Activated CD4-positive, alpha-beta T cell treated with anti-CD3 and anti-CD28 coated beads for 36 hours (primary cell): ENCODE results near the gene PPP1CC. TPM values are rescaled to one million over a fixed set of nuclear protein-coding genes. Genes with fewer than 3 reads are reported as not detected.
"Not testable (repeated sequence)": the region's sequence is repeated elsewhere in the genome, so short reads cannot be mapped to it uniquely, and the experiment has no call there.

Experiments used
- ATAC-seq: fragments of 200-7000 bp; cut with Tn5 transposase; one replicate; pipeline ENCODE4 v1.10.0; 2021; ENCODE audit warnings: mild to moderate bottlenecking, moderate library complexity
- CTCF ChIA-PET: fragments of 350-600 bp; sonication (Branson Sonifier 250); formaldehyde crosslinking; loops from one replicate; lab custom pipeline; 2021; ENCODE audit warnings: antibody characterized with exemption; lab: Charles Lee
- POLR2A ChIA-PET: fragments of 350-600 bp; sonication (Branson Sonifier 250); formaldehyde crosslinking; loops from one replicate; lab custom pipeline; 2021; ENCODE audit warnings: antibody characterized with exemption, inconsistent platforms; lab: Charles Lee
- DNase-seq: peaks from one replicate; pipeline ENCODE4 v3.0.0-alpha.2; 2020
- H3K27ac Mint-ChIP-seq: one replicate; pipeline ENCODE4 v1.8.0; 2021; ENCODE audit warnings: mixed read lengths
- H3K27me3 Mint-ChIP-seq: one replicate; pipeline ENCODE4 v1.8.0; 2021; ENCODE audit warnings: mixed read lengths
- H3K36me3 Mint-ChIP-seq: one replicate; pipeline ENCODE4 v1.8.0; 2021; ENCODE audit warnings: low read depth, mixed read lengths
- H3K4me1 Mint-ChIP-seq: one replicate; pipeline ENCODE4 v1.8.0; 2021; ENCODE audit warnings: mixed read lengths
- H3K4me3 Mint-ChIP-seq: one replicate; pipeline ENCODE4 v1.8.0; 2021; ENCODE audit warnings: mild to moderate bottlenecking, moderate library complexity, mixed read lengths
- H3K9me3 Mint-ChIP-seq: one replicate; pipeline ENCODE4 v1.8.0; 2021; ENCODE audit warnings: low read depth, mixed read lengths
- intact Hi-C, 2 experiments: fragments of 100-400 bp; cut with DNase I in 1 of 2; cut with micrococcal nuclease in 1 of 2; formaldehyde crosslinking; loops; one replicate each; pipeline versions ENCODE4 v1.14.2 to v1.15.1; 2022 to 2024; cut with DNase I, micrococcal nuclease
- total RNA-seq, 2 experiments: library from RNA; stranded (reverse); gene quantifications; one replicate each; pipeline ENCODE4 v1.2.3, GENCODE V29; 2021

Gene PPP1CC
- total RNA-seq, 2 experiments from 2014 or later = 201 to 283 TPM

DNA sequence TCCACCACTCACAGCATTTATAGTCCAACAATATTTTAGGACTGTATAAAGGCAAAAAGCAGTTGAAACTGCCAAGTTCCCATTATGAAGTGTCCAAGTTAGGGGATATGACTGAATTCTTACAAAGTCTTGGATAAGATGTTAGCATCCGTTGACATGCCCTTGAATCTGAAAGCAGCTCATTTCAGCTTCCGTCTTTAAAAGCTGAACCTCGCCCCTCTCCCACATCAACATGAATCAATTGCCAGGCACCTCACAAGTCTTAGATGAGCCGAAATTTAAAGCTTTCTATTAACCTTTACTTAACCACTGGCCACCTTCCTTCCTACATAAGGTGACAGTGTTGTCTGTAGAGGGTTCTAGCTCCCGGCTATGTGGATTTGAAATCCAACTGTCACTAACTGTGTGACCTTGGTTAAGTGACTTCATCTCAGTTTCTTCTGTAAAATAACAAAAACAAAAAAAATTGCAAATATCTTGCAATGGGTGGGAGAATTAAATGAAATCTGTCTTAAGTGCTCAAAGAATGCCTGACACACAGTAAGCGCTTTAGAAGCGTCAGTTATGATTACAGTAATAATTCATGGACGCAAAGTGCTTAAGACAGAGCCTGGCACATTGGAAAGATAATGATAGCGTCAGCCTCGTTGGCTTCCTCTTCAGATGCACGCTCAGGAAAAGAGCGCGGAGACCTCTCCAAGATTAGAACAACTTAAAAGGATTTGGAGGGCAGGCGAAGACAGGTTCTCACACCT, 1.2 kb downstream of the PPP1CC start:
- ChIA-PET CTCF (interaction anchor here (0.5 to 1.8 kb wide), 10 partner anchors 10 to 640 kb away, joined by 3 to 5 read pairs (median 4); no protein-coding TSS in a partner anchor), POLR2A (interaction anchor here (0.5 to 2.6 kb wide), 11 partner anchors 11 to 1385 kb away, joined by 3 to 14 read pairs (median 4); partner anchors contain the start of genes FAM216A and GPN3)
- peak overlapping the region; percentile 99 for H3K27ac Mint-ChIP-seq
- peak; percentile 42 for DNase-seq
- intact Hi-C loops = loop anchor here (1.0 to 10.0 kb wide), 13 partner anchors 15 to 1663 kb away; partner anchors contain the start of genes RAD9B (in 2 of the 2), VPS29 (in 2 of the 2), ATP2A2 (in 1 of the 2) and ATXN2 (in 1 of the 2)
- no peaks in the 10 kb centered on the region for H3K9me3 Mint-ChIP-seq
- H3K27me3 Mint-ChIP-seq = no peaks in the 10 kb centered on the region
- H3K4me3 Mint-ChIP-seq = peak overlapping the region; percentile 98
- H3K36me3 Mint-ChIP-seq = peaks cover 41% of the 10 kb centered on the region
- peaks cover 44% of the 10 kb centered on the region for H3K4me1 Mint-ChIP-seq
- peak; percentile 13 for ATAC-seq

DNA sequence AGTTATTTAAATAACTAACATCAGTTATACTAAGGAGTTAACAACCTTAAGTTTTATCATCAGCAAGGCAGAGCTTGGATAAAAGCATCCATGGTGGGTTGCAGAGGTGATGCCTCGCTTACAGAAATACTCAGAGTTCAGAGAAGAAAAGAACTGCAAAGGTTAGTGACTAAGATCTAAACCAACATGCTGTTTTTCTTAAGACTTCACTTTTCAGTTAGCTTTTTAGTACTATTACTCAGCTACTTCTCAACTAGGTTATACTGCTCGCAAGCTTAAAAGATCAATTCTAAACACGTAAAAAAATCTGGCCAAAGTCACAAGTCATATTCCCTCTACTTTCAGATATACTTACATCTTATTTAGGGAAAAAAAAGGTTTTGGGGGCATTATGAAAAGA, 2.8 kb downstream of the PPP1CC start:
- H3K36me3 Mint-ChIP-seq = peaks cover 53% of the 10 kb centered on the region
- intact Hi-C loops = loop anchor here (1.0 to 10.0 kb wide), 7 partner anchors 13 to 1665 kb away; partner anchors contain the start of genes ATP2A2 (in 1 of the 2), FAM216A (in 1 of the 2), GPN3 (in 1 of the 2) and RAD9B (in 1 of the 2)
- H3K4me1 Mint-ChIP-seq = peaks cover 55% of the 10 kb centered on the region
- ChIA-PET POLR2A (interaction anchor here (0.8 to 2.6 kb wide), 5 partner anchors 9 to 271 kb away, joined by 3 to 14 read pairs (median 4); partner anchors contain the start of gene FAM216A), CTCF (interaction anchor here (0.6 to 1.8 kb wide), 4 partner anchors 10 to 288 kb away, joined by 3 to 9 read pairs (median 4); no protein-coding TSS in a partner anchor)
- DNase-seq (peak; percentile 30), ATAC-seq (peak; percentile 59)
- H3K27ac Mint-ChIP-seq = peak overlapping the region; percentile 77
- H3K9me3 Mint-ChIP-seq = no peaks in the 10 kb centered on the region
- H3K4me3 Mint-ChIP-seq = peak overlapping the region; percentile 98
- no peaks in the 10 kb centered on the region for H3K27me3 Mint-ChIP-seq

DNA sequence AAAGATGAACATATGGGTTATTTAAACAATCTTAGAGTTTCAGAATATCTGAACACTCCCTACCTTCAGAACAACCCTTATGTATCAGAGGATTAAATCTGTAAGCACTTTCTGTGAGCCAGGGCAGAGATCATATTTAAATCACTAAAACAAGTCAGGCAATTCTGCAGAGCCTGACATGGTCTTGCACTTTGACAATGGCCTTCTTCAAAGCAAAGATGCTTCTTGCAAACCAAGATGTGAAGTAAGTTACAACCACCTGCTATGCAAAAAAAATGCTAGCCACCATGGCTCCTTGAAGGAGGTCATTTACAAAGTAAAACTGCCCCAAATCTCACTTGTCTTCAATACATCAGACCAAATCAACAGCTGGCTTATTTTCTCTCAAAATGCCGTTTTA, 3.2 kb downstream of the PPP1CC start:
- peak overlapping the region; percentile 77 for H3K27ac Mint-ChIP-seq
- ChIA-PET CTCF (interaction anchor here (0.6 to 1.7 kb wide), 2 partner anchors 10 to 288 kb away, joined by 3 to 9 read pairs; no protein-coding TSS in a partner anchor), POLR2A (interaction anchor here (0.8 to 2.6 kb wide), 5 partner anchors 8 to 271 kb away, joined by 3 to 14 read pairs (median 4); partner anchors contain the start of gene FAM216A)
- intact Hi-C loops = no loop called here
- no peaks in the 10 kb centered on the region for H3K27me3 Mint-ChIP-seq
- no peak for DNase-seq
- peaks cover 58% of the 10 kb centered on the region for H3K4me1 Mint-ChIP-seq
- no peak for ATAC-seq
- peak overlapping the region; percentile 98 for H3K4me3 Mint-ChIP-seq
- no peaks in the 10 kb centered on the region for H3K9me3 Mint-ChIP-seq
- H3K36me3 Mint-ChIP-seq = peaks cover 55% of the 10 kb centered on the region

DNA sequence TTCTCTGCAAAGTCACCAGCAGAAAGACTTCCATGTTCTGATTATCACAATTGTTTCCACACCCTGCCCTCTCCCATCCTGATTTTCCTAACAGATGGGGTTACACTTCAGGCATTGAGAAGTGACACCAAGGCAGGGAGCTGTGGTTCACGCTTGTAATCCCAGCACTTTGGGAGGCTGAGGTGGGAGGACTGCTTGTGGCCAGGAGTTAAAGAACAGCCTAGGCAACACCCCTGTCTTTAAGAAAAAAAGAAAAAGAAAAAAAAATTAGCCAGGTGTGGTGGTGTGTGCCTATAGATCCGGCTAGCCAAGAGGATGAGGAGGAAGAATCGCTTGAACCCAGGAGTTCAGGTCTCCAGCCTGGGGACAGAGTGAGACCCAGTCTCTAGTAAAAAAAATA, 5.2 kb downstream of the PPP1CC start:
- DNase-seq (no peak), ATAC-seq (no peak)
- Mint-ChIP-seq H3K27ac (peak overlapping the region; percentile 88), H3K4me3 (peak overlapping the region; percentile 98), H3K9me3 (no peaks in the 10 kb centered on the region), H3K4me1 (peaks cover 66% of the 10 kb centered on the region), H3K27me3 (no peaks in the 10 kb centered on the region), H3K36me3 (peaks cover 67% of the 10 kb centered on the region)
- intact Hi-C loops = no loop called here
- POLR2A ChIA-PET = interaction anchor here (1.2 kb wide), 1 partner anchor 39 kb away, joined by 3 read pairs; no protein-coding TSS in a partner anchor
- CTCF ChIA-PET = interaction anchor here (1.2 kb wide), 1 partner anchor 10 kb away, joined by 3 read pairs; no protein-coding TSS in a partner anchor

DNA sequence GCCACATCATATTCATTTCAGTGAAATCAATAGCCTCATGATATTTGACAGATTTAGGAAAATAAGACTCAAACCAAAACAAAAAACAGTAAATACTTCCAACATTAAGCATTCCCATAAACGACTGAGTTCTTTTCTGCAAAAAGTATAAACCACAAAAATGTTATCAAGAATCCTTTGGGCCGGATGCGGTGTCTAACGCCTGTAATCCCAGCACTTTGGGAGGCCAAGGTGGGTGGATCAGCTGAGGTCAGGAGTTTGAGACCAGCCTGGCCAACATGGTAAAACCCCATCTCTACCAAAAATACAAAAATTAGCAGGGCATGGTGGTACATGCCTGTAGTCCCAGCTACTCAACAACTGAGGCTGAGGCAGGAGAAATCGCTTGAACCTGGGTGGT, 5.7 kb downstream of the PPP1CC start:
- ATAC-seq, intact Hi-C loops, POLR2A ChIA-PET, H3K9me3 Mint-ChIP-seq, H3K27me3 Mint-ChIP-seq: not testable (repeated sequence)
- Mint-ChIP-seq H3K4me3 (peak overlapping the region; percentile 21), H3K36me3 (peaks cover 71% of the 10 kb centered on the region), H3K27ac (peak overlapping the region; percentile 65), H3K4me1 (peaks cover 71% of the 10 kb centered on the region)
- peak; percentile 18 for DNase-seq
- CTCF ChIA-PET = interaction anchor here (0.8 to 1.0 kb wide), 2 partner anchors 88 to 263 kb away, joined by 3 read pairs; no protein-coding TSS in a partner anchor

DNA sequence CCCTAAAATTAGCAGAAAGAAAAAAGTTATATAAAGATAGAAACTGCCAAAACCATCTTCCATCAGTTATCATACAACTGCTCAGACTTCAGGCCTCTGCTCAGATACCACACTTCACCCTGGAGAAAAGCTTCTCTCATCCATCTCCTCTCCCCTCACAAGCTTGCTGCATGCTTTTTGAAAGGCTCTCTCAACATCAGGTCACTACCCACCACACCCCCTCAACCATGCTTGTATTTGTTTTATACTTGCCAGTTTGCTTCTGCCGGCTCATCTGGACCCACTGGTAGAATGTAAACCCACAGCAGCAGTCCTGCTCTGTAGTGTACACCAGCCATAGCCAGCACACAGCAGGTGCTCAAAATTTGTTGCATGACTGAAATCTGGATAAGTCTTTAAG, 8.8 kb downstream of the PPP1CC start:
- Mint-ChIP-seq H3K27ac (peak overlapping the region; percentile 6), H3K4me3 (peak overlapping the region; percentile 4), H3K4me1 (peaks cover 81% of the 10 kb centered on the region), H3K27me3 (no peaks in the 10 kb centered on the region), H3K9me3 (no peaks in the 10 kb centered on the region), H3K36me3 (peaks cover 66% of the 10 kb centered on the region)
- intact Hi-C loops = no loop called here
- ATAC-seq (peak; percentile 22), DNase-seq (no peak)
- ChIA-PET POLR2A (interaction anchor here (0.6 kb wide), 1 partner anchor 1220 kb away, joined by 4 read pairs; no protein-coding TSS in a partner anchor), CTCF (interaction anchor here (0.7 to 1.6 kb wide), 3 partner anchors 11 to 284 kb away, joined by 3 read pairs; partner anchors contain the start of gene ARPC3)

DNA sequence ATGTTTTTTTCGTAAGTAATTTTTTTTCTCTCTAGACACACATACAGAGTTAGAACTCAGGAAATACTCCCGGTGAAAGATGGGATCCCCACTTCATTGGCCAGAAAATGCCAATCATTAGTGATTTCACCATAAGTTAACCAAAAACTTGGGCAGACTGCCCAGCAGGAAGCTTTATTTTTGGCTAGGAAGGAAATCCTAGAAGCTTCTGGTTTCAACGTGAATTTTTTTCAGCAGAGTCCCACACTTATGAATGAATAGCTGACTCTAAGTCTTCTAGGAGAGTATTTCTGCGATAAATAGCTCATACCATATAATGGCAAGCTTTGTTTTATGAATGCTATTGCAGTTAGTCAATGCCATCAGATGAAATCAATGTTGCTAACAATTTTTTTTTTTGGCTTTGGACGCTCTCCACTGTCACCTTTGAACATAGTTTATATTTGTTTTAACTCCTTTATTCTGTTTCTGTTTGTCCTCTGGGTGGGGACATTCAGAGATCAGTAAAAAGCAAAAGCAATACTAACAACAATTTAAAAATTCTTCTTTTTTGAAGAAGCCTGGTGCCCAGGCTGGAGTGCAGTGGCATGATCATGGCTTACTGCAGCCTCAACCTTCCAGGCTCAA, 9.5 kb downstream of the PPP1CC start:
- ChIA-PET CTCF (interaction anchor here (0.6 to 1.6 kb wide), 5 partner anchors 10 to 283 kb away, joined by 3 read pairs; partner anchors contain the start of gene ARPC3), POLR2A (interaction anchor here (0.6 to 0.7 kb wide), 5 partner anchors 23 to 1480 kb away, joined by 3 to 9 read pairs (median 4); no protein-coding TSS in a partner anchor)
- H3K27ac Mint-ChIP-seq = peak overlapping the region; percentile 13
- intact Hi-C loops = no loop called here
- H3K4me3 Mint-ChIP-seq = no peak overlapping the region
- peaks cover 80% of the 10 kb centered on the region for H3K4me1 Mint-ChIP-seq
- H3K36me3 Mint-ChIP-seq = peaks cover 66% of the 10 kb centered on the region
- DNase-seq = no peak
- no peak for ATAC-seq
- H3K27me3 Mint-ChIP-seq = no peaks in the 10 kb centered on the region
- H3K9me3 Mint-ChIP-seq = no peaks in the 10 kb centered on the region

DNA sequence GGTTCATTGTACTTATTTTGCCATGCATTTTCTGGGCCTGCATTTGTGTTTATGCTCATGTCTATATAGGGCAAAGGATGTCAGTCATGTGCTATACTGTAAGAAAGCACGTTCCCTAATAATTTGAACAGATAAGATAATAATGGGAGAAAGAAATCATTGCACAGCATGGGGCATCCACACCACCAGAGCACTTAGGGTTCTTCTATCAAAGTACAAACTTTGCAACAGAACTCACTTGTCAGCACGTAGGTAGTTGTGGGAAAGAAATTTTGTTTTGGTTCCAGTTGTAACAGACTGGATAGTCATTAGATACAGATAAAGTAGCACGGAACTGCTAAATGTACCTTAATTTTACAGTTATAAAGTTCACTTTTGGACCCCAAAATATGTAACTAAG, 10.1 kb downstream of the PPP1CC start:
- ATAC-seq (no peak), DNase-seq (no peak)
- H3K9me3 Mint-ChIP-seq = no peaks in the 10 kb centered on the region
- no peaks in the 10 kb centered on the region for H3K27me3 Mint-ChIP-seq
- CTCF ChIA-PET = interaction anchor here (0.6 to 1.6 kb wide), 2 partner anchors 35 to 282 kb away, joined by 3 read pairs; partner anchors contain the start of gene ARPC3
- POLR2A ChIA-PET = interaction anchor here (0.6 to 0.7 kb wide), 3 partner anchors 22 to 1481 kb away, joined by 3 to 9 read pairs (median 3); no protein-coding TSS in a partner anchor
- H3K4me1 Mint-ChIP-seq = peaks cover 77% of the 10 kb centered on the region
- H3K36me3 Mint-ChIP-seq = peaks cover 65% of the 10 kb centered on the region
- H3K27ac Mint-ChIP-seq = peak overlapping the region; percentile 77
- no peak overlapping the region for H3K4me3 Mint-ChIP-seq
- intact Hi-C loops = no loop called here

DNA sequence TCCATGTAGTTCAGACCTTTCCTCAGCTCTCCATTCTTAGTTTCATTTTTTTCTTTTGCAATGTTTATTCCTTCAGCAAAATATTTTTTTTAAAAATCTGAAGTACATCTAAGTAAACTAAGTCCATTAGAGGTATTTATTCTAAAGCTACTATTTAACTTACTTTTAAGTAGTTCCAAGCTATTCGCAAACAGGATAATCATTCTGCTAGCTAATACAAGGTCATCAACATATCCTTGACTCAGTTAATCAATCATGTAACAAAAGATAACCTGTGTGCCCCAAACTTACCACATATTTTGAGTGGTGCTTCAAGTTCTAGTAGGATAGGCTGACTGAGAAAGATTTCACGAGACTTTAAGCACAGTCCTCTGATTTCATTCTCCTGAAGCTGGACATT, 11.2 kb downstream of the PPP1CC start:
- ChIA-PET CTCF (interaction anchor here (0.7 to 1.5 kb wide), 9 partner anchors 10 to 263 kb away, joined by 3 to 7 read pairs (median 3); partner anchors contain the start of gene FAM216A), POLR2A (interaction anchor here (0.6 to 1.6 kb wide), 5 partner anchors 8 to 699 kb away, joined by 3 to 5 read pairs (median 4); no protein-coding TSS in a partner anchor)
- Mint-ChIP-seq H3K27ac (peak overlapping the region; percentile 40), H3K27me3 (no peaks in the 10 kb centered on the region), H3K9me3 (no peaks in the 10 kb centered on the region), H3K4me1 (peaks cover 79% of the 10 kb centered on the region), H3K36me3 (peaks cover 68% of the 10 kb centered on the region), H3K4me3 (no peak overlapping the region)
- ATAC-seq (no peak), DNase-seq (no peak)
- intact Hi-C loops = no loop called here

DNA sequence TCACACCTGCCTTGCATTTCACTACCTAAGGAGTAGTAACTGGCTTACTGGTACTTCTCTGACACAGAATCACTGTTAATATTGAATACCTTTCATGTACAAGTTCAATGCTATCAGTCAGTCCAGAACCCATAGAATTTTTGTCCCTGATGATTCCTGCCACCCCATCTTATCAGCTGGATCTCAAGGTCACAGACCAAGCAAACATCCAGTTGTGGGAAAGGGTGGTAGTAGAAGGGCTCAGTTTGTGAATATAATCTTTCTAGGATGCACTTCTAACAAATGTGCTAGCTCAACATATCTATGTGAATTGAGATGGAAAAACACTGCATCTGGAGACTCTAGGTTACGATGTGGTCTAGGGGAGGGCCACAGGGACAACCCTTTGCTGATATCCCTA, 14.1 kb downstream of the PPP1CC start:
- ChIA-PET POLR2A (interaction anchor here (1.1 kb wide), 1 partner anchor 12 kb away, joined by 14 read pairs; no protein-coding TSS in a partner anchor), CTCF (interaction anchor here (1.3 to 2.8 kb wide), 2 partner anchors 11 to 97 kb away, joined by 3 to 9 read pairs; no protein-coding TSS in a partner anchor)
- Mint-ChIP-seq H3K27me3 (no peaks in the 10 kb centered on the region), H3K9me3 (no peaks in the 10 kb centered on the region), H3K4me3 (no peak overlapping the region), H3K36me3 (peaks cover 71% of the 10 kb centered on the region), H3K27ac (peak overlapping the region; percentile 75), H3K4me1 (peaks cover 71% of the 10 kb centered on the region)
- intact Hi-C loops = no loop called here
- DNase-seq (no peak), ATAC-seq (no peak)
